Nucleus accumbens (tissue), 56 donors: Measurements from ENCODE around the gene CEP68.
"Not testable (repeated sequence)": the region's sequence is repeated elsewhere in the genome, so short reads cannot be mapped to it uniquely, and the experiment has no call there.

ENCODE experiments used
- DNase-seq, 56 donors: peaks; one replicate each; lab custom pipeline; 2025; lab: John Stamatoyannopoulos, UW

Gene CEP68

DNA sequence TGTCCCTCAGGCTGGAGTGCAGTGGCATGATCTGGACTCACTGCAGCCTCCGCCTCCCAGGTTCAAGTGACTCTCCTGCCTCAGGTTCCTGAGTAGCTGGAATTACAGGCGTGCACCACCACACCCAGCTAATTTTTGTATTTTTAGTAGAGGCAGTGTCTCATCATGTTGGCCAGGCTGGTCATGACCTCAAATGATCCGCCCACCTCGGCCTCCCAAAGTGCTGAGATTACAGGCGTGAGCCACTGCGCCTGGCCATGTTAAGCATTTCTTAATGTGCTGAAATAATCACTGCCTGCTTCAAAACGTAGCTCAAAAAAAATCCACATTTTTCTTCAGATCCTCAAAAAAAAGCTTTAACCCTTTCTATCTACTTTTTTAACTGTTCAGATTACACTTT lies 69.2 kb downstream of the CEP68 start:
- DNase-seq = not testable (repeated sequence)

DNA sequence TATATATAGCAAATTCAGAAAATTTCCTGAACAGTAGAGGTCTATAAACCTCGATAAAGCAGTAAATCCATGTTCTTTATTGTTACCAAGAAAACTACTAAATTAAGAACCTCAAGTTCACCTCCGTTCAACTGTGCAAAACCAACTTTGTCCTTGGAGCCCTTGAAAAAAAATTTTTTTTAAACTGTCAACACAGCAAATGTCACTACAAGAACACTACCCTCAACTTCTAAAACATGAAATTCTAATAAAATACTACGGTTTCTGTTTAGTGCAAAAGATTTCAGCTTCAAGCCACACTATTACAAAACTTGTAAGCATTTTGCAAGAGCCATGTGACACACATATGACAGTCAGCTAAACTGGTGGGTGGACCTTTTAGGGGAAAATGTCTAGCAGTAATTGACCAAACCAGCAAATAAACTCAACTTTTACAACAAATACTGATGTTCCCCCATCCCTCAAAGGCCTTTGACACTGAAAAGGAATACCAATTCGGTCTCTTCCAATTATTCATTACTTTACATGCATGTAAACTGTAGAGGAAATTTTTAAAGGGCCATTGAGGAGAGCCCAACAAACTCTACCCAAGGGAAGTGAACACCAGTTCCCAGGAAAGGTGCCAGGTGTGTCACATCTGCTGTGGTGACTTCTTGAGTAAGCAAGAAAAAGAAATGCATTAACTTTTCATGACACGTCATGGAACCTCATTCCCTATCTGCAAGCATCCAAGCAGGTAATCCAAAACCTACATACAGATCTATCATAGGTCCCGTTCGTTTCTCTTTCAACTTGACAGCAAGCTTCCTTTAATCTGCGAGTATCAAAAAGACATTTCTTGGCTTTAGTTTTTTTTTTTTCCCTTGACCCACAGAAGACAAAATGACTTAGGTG lies 72.3 kb downstream of the CEP68 start:
- no peak for DNase-seq

DNA sequence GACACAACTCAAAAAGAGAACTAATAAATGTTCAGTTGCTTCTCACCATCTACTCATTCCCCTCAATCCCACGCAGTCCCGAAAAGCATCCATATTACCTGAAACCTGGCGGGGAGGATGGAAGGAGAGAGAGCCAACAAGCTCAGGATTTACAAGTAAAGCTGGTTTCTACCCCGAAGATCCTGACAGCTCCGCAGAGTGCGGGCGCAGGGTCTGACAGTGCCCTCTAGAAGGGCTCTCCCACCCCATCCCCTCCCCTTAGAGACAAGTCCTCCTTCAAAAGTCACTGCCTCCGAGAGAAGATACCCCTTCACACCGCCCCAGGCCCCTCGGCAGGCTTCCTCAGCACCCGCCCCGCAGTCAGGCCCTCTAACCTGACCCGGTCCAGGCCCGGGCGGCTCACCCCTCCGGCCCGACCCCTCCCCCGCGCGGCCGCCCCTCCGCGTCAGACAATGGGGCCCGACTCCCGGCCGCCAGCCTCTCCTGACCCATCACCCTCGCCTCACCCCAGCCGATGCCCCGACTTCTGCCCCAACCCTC lies 73.1 kb downstream of the CEP68 start:
- DNase-seq = peak in 26 of 56 donors; percentile 23 to 79 (median 54)

DNA sequence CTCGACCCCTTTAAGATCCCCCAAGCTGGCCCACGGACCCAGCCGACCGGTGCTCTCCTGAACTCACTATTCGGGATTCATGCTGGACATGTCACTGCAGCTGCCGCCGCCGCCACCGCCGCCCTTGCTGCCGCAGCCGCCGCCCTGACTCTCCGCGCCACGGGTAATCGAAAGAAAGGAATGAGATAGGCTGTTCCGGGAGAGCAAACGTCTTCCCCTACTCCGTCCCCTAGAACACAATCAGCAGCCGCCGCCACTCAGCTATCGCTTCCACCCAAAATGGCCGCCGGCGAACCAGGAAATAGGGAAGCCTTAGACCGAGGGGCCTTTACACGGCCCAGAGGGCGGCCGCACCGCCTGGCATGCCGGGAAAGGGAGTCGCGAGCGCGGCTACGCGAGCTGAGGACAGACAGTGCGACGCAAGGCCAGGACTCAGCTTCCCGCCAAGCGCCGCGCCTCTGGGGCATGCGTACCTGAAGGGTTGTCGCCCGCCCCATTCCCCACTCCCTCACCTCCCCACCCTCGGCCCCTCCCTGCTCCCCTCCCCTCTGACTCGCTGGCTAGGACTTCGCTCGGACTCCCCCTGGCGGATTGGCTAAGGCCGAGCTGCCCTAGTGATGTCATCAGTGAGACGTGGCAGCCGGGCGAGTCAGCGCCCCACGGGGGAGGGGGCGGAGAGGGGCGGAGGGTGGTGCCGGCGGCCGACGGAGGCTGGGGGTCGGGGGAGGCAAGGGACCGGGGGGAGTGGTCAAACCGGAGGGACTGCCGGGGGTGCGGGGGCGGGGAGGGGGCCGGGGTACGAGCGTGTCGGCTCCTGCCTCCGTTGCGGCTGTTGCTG lies 73.8 kb downstream of the CEP68 start, which contains the start of gene RAB1A:
RAB1A (minus strand) TSS at position 281 of the 838 bp plus-strand sequence; CDS start at position 90, 191 bp downstream.
- peak; percentile 93 to 100 (median 99) for DNase-seq

DNA sequence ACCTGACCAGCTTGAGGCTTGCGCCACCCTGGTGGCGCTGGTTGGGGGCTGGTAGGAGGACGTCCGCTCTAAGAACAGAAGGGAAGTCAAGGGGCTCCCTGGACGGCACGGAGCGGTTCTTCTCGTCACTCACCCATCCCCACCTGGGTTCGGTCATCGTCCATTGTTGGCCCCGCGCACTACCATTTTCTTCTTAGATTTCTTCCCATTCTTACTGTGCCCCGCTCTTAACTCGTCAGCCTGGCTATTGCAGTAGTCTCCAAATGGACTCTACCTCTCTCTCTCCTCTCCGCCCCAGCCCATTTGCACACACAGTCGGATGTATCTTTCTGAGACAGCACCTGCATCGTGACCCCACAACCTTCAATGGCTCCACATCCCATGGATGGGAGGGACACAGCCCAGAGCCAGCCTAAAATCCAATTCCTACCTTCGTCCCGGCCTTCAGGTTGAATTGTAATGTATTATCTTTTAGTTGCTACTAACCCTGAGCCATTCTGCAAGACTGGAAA lies 74.5 kb downstream of the CEP68 start:
- peak in 6 of 56 donors; percentile 31 to 65 (median 40) for DNase-seq

DNA sequence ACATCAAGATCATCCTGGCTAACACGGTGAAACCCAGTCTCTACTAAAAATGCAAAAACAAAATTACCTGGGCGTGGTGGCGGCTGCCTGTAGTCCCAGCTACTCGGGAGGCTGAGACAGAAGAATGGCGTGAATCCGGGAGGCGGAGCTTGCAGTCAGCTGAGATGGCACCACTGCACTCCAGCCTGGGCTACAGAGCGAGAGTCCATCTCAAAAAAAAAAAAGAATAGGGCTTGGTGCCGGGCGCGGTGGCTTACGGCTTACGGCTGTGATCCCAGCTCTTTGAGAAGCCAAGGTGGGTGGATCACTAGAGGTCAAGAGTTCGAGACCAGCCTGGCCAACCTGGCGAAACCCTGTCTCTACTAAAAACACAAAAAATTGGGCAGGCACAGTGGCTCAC lies 76.7 kb downstream of the CEP68 start:
- not testable (repeated sequence) for DNase-seq

DNA sequence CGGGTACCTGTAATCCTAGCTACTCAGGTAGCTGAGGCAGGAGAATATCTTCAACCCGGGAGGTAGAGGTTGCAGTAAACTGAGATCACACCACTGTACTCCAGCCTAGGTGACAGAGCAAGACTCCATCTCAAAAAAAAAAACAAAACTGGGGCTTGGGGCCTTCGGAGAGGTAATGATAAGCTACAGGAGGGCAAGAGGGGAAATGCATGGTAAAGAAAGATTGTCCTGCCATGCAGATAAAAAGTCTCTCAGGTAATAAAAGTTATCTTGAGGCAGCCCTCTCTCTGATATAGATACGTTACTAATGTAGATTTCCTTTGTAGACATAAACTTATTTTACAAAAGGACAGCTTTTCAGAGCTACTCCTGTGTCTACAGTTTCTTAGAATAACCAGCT lies 77.4 kb downstream of the CEP68 start:
- no peak for DNase-seq

DNA sequence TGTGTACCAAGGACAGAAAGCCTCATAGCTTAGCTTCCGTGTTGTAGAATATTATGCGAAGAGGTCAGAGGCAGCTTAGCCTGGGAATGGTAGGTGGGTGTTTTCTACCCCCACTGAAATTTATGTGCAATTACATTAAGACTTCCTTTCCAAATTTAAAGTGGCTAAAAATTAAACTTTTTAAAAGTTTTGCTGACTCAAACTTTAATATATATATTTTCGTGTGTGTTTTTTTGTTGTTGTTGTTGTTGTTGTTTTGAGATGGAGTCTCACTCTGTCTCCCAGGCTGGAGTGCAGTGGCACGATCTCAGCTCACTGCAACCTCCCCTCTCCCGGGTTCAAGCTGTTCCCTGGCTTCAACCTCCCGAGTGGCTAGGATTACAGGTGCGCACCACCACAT lies 77.9 kb downstream of the CEP68 start:
- DNase-seq = no peak

DNA sequence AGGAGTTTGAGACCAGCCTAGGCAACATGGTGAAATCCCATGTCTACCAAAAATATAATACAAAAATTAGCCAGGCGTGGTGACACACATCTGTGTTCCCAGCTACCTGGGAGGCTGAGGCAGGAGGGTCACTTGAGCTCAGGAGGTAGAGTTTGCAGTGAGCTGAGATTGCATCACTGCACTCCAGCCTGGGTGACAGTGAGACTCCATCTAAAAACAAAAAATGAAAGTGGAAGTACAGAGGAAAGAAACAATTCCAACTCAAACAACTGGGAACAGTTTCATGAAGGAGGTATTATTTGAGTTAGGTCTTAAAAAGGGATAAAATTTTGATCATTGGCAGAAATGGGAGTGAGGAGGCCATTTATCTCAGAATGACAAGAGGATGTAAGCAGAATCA lies 80.0 kb downstream of the CEP68 start:
- no peak for DNase-seq
